NOMO-1 treated with dmso at 0.1 percent for 144 hours (cell line): ENCODE data around the gene ORC5.
A peak's percentile ranks its signal among the peaks of the same experiment; 100 is the strongest.
"Not testable (repeated sequence)": the region's sequence is repeated elsewhere in the genome, so short reads cannot be mapped to it uniquely, and the experiment has no call there.

Experiments
- DNase-seq: peaks from one replicate; lab custom pipeline; 2025; ENCODE audit not compliant: unreplicated experiment; lab: John Stamatoyannopoulos, UW

ORC5 gene

GRCh38 chr7:104207731-104208420, at the start of gene ORC5:
TSS of gene ORC5 (minus strand) at chr7:104208013. CDS start at chr7:104207904, 109 bp downstream.
- peak; percentile 52 for DNase-seq

DNA sequence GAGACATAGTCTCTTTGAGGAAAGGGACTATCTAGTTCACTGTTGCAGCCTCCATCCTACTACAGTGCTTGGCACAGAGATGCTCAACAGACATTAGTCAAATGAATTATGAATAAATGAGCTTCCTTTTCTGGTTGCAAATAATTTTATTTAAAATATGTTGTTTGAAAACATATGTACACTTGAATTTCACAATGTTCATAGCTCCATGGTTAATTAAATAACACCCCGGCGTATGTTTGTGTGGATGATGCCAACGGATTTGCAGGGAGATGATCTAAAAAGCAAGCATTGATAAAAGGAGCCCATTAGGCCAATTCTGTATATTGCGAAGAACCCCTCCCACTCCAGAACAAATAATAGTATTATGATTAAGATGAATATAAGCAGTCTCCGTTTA, 47.8 kb upstream of the ORC5 start:
- DNase-seq: no peak

DNA sequence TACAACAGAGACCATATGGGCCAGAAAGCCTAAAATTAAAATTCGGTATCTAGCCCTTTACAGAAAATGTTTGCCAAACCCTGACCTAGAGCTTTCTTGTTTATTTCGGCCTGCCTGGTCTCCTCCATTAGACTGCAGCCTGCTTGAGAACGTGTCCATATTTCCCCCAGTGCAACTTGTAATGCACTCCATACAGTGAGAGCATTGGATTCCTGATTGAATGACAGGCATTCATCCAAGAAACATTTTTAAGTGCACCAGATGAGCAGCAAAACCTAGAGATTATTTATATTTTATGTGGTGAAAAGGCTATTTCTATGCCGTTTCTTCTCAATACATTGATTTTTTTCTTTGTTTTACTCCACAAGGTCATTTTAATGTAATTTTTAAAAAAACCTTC, 47.4 kb upstream of the ORC5 start:
- no peak for DNase-seq

DNA sequence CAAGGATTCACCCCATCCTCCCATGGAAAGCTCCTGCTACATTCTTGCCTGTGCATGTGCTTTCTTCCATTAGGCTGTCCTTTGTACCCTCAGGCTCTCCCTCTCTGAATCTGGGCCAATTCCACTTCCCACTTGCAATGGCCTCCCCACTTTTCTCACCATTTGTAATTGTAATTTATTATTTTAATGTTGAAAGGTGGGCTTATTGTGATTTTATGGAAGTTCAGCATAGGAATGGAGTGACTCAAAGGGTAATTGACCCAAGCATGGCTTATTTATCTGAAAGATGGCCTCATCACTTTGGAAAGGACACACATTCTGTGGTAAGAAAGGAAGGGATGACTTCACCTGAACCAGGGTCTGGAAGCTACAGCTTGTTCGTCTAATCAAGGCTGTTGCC, 46.9 kb upstream of the ORC5 start:
- DNase-seq: no peak

- DNase-seq: no peak
Observed at GRCh38 chr7:104252409-104253134, 44.8 kb upstream of the ORC5 start.

GRCh38 chr7:104242638-104243037, 34.8 kb upstream of the ORC5 start:
- no peak for DNase-seq

DNA sequence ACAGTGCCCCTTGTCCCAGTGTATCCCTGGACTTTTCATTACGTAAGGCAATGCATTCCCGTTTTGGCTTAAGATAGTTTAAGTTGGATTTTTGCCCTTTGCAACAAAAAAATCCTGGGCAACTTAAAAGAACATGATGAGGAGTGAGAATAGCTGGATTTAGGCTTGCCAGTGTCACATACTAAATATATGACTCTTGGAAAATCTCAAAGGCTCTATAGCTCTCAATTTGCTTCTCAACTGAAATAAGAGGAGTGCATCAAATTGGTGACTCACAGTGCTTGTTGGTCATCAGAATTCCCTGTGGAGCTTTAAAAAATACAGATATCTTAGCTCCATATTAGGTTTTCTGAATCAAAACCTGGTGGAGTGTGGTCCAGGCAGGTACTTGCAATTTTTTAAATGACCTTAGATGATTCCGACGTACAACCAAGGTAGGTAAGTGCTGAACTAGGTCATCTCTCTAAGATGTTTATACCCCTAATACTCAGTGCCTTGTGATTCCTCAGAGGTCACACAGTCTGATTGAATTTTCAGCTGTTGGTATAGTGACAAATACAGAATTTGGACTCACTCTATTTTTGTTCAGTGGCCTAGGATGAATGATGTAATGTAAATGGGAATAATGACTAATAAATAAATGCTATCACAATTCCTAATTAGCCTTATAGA, 33.9 kb upstream of the ORC5 start:
- DNase-seq: no peak

GRCh38 chr7:104241135-104241534, 33.3 kb upstream of the ORC5 start:
- no peak for DNase-seq

DNA sequence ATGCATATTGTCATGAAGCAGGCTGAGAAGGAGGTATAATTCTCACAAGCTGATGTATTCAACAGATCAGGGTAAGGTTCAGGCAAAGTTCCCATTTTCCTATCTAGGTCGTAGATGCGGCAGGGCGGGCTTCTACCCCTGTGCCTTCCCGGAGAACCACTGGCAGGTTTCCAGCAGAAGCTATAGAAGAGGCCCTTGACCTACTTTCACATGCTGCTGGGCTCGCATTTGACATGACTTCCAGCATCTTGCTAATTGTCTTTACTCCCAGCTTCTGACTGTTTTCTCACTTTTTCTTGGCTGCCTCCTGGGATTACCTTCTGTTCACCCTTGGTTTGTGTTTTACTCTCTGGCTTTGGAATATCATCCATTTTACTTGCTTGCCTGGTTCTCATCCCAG, 32.6 kb upstream of the ORC5 start:
- DNase-seq: no peak

DNA sequence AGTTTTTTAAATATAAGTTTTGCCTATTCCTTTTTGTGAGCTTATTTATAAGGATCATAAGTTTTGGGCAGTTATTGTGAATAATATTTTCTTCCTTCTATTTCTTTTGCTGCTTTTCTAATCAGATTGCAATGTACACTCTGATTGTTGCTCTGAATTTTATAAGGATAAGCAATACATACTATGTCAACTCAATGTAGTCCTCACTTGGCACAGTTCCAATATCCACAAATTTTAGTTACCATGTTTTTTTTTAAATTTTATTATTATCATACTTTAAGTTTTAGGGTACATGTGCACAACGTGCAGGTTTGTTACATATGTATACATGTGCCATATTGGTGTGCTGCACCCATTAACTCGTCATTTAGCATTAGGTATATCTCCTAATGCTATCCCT, 27.2 kb upstream of the ORC5 start:
- DNase-seq: not testable (repeated sequence)

DNA sequence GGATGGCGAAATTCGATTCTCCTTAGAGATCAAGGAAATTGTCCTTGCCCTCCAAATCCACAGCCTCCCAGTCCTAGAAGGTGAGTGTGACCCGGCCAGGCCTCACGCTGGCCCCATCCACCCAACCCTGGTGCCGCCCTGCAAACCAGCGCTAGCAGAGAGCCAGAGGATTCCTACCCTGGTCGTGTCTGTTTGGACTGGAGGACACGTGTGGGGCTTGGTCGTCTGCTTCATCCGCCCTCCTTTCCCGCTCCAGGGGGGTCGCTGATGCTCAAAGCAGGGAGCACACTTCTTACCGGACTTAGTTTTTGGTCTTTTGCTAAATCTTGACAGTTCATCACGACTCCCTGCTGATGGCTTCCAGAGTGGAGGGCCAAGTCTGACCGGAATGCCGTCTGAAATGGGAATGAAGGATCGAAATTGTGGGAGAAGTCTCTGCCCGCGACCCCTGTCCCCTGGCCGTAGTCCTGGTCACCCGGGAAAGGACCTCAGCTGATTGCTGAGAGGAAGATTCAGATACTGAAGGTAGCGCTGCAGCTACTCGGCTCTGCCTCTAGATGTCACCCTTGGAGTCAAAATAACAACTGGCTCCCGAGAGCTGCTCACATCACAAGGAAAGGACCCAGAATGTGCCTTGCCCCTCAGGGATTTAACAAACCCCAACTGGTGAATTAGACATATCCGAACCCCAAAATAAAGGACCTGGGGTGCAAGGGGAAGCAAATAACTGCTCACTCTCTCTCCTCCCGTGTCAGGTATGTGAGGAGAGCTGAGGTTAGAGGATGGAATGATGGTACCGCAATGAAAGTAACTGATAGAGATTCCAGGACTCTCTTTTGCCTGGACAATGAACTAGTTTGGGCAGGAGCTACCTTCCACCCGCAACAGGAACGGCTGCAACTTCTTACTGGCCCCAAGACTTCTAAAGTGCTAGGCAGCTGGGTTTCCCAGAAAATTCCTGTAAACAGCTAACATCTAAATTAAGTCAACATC, 23.5 kb upstream of the ORC5 start:
- DNase-seq: no peak

- no peak for DNase-seq
Observed at GRCh38 chr7:104230606-104231005, 22.8 kb upstream of the ORC5 start.

DNA sequence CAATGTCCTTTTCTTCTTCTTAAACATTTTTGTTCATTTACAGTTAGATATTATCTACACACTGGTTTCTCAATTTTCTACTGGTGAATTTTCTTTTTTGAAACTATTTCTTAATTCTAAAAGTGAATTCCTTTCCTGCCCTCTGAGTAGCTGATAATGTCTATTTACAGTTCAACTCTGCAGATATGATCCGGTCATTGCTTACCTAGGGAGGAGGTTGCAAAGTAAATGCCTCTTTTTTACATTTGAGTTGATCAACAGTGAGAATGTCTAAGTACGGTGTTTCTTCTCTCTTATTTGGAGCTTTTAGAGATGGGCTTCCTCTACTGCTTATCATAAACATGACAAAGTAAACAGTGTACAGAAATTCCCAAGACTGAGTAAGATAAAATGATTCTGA, 20.6 kb upstream of the ORC5 start:
- DNase-seq: no peak

GRCh38 chr7:104225451-104225850, 17.6 kb upstream of the ORC5 start:
- DNase-seq: no peak

GRCh38 chr7:104217620-104218019, 9.8 kb upstream of the ORC5 start:
- no peak for DNase-seq

- no peak for DNase-seq
Observed at GRCh38 chr7:104209063-104209462, 1.2 kb upstream of the ORC5 start.

DNA sequence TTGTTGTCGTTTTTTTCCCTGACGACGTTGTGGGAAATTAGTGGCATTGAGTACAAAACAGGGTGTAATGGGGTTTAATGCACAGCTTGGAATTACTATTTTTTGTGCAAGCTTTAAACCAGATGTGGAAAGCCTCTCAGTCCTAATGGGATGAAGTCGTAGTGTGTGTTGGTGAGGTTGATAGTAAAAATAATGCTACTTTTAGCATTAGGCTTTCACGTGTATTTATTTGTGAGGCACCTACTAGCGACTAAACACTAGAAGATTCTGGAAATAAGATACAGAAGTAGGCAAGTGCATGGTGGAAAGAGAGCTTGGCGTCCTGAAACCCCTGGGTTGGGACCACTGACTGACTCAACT, 588 bp upstream of the ORC5 start:
- no peak for DNase-seq

DNA sequence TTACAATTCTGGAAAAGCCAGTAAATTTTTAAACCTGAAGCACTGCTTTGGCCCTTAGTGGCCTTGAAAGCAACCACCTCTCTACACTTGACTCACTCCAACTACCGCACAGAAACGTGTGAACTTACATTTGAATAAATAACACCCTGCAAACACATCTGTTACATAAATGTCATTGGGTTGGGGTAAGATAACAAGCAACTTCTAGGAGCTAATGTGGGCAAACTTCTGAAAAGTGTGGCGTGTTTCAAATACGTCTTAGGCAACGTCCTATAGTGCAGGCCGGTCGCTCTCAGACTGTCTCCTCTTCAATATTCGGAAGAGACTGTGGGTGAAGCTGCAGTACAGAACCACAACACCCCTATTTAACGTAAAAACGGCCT, 474 bp downstream of the ORC5 start:
- no peak for DNase-seq

GRCh38 chr7:104206841-104207240, 972 bp downstream of the ORC5 start:
- DNase-seq: no peak

GRCh38 chr7:104198673-104199278, 9.0 kb downstream of the ORC5 start:
- DNase-seq: no peak

DNA sequence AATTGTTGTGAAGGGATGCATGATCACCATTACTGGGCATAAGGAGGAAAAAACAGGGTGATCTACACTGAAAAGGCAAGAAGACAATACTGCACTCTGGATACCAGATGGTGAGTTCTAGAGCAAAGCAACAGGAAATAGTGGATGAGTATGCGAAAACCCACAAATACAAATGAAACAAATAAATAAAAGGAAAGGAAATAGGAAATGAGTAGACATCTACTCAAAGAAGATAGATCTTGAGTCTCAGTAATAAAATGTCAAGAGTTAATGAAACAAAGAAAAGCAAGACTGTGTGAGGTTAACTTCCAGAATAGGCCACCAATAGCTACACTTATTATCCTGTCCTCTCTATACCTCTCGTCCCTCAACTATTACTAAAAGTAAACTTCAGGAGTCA, 11.7 kb downstream of the ORC5 start:
- no peak for DNase-seq
